Psoas muscle (tissue), 8 donors: Measurements from ENCODE around the gene HOXD8. TPM values are rescaled to one million over a fixed set of nuclear protein-coding genes. Genes with fewer than 3 reads are reported as not detected.

Experiments
- ATAC-seq, 4 donors: fragments of 200-7000 bp; cut with Tn5 transposase; one replicate each; pipeline ENCODE4 v1.9.1; 2020; ENCODE audit warnings: moderate library complexity in 3 of 4, mild to moderate bottlenecking in 2 of 4
- DNase-seq, 2 donors: peaks; one replicate each; pipeline ENCODE4 v3.0.0-alpha.2; 2020
- H3K27ac ChIP-seq: fragments of 200-600 bp; one replicate; pipeline ENCODE4 v1.8.0; 2022
- H3K27me3 ChIP-seq, 3 donors: fragments of 200-600 bp in 1 of 3; one replicate each; pipeline versions ENCODE4 v1.6.1 to v1.8.0; 2013 to 2022; ENCODE audit warnings: low read length in 2 of 3, mild to moderate bottlenecking in 2 of 3, moderate library complexity in 1 of 3; ENCODE audit not compliant: insufficient read depth in 3 of 3
- H3K36me3 ChIP-seq, 2 donors: fragments of 200-600 bp in 1 of 2; one replicate each; pipeline versions ENCODE4 v1.6.1 to v1.8.0; 2013 to 2022; ENCODE audit warnings: low read depth in 1 of 2, mild to moderate bottlenecking in 1 of 2, moderate library complexity in 1 of 2; ENCODE audit not compliant: insufficient read depth in 1 of 2
- H3K4me1 ChIP-seq: fragments of 200-600 bp; one replicate; pipeline ENCODE4 v1.8.0; 2022
- H3K4me3 ChIP-seq: fragments of 200-600 bp; one replicate; pipeline ENCODE4 v1.8.0; 2022; ENCODE audit warnings: mild to moderate bottlenecking
- H3K9me3 ChIP-seq: fragments of 200-600 bp; one replicate; pipeline ENCODE4 v1.8.0; 2022
- WGBS, 3 donors: extraction: QIAGEN DNeasy Blood & Tissue Kit; methylation state at CpG; one replicate each; pipeline versions ENCODE4 v1.1.6 to v1.1.7; 2013; 5-methylcytosine and 5-hydroxymethylcytosine counted together
- intact Hi-C, 2 donors: fragments of 100-400 bp; cut with DNase I; formaldehyde crosslinking; loops; one replicate each; pipeline versions ENCODE4 v1.11.0 to v1.14.2; 2022
- polyA plus RNA-seq, 3 donors: library from polyadenylated mRNA; stranded (reverse); fragments of 200-250 nt; gene quantifications; one replicate each; pipeline ENCODE4 v1.2.3, GENCODE V29; 2013
- total RNA-seq, 4 donors: library from RNA; stranded (reverse); fragmentation: NEBNext Ultra II Directional in 2 of 4; extraction: Animal tissue kit (Norgen Biotek cat#: 25700) in 2 of 4; gene quantifications; one replicate each; pipeline versions ENCODE4 v1.2.1 to v1.2.4, GENCODE V29; 2021 to 2023
- TF ChIP-seq, protein P1 (sequence below): fragments of 200-600 bp; IDR thresholded peaks from one replicate; pipeline ENCODE4 v1.8.0; 2022; ENCODE audit warnings: antibody characterized with exemption
- donor health status: healthy with polysubstance abuse.
- donor health status: DM: no; HTN: no; CAD: no; lungs with moderate emphysema.
- donor health status: Bipolar disorder and iron deficiency.
- donor health status: healthy.
- donor health status: DM: yes; HTN: yes; CAD: no.
- donor health status: DM: no; HTN: no; CAD: no.
- donor health status: DM: no; HTN: no; CAD: no.
- donor health status: DM: yes; HTN: yes; CAD: no.

Gene HOXD8
- total and polyA plus RNA-seq, 7 donors = 3.3 to 52.5 (median 12.9) TPM

- H3K27me3 ChIP-seq = peaks cover 5 to 100% (median 64%) of the 10 kb centered on the region in 3 donors
- peaks cover 12% of the 10 kb centered on the region for H3K4me1 ChIP-seq
- DNase-seq = peak; percentile 57 to 79
Observed at GRCh38 chr2:176088048-176088936, 41.2 kb upstream of the HOXD8 start.

DNA sequence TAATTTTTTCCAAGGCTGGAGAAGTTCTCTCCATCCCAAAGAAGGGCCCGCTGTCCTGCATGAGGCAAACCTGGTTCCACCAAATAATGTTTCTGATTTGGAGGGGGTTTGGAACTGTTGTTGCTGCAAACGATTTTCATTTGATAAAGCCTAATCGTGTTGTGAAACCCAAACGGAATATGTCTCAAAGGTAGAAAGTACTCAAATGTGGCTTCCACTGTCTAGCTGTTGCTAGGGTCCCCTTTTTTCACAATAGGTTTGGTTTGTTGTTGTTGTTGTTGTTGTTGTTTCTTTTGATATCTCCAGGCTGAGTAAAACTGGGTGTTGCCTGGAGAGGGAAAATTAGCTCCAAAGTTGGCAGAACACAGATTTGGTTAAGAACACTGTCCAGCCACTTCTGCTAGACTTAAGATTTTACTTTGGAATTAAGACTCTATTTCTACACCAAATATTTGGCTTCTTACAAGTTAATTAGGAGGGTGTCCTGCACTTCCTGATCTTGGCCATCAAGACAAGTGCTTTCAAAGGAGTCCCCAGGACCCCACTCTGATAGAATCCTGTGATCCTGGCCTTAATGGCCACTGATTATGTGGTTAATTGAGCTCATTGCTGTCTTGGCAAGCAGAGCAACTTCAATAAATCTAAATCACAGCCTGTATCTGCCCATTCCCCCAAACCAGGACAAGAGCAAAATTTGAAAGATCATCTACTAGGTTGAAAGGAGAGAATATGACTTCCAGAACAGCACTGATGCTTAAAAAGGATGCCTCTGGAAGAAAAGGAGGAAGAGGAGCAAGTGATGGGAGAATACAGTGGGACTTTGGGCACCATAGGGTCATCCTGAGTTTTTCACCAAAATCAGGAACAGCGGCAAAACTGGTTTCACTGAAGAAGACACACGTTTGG lies 40.3 kb upstream of the HOXD8 start:
- Histone ChIP-seq H3K4me3 (no peak overlapping the region), H3K4me1 (peaks cover 12% of the 10 kb centered on the region), H3K27me3 (peaks cover 5 to 100% (median 61%) of the 10 kb centered on the region in 3 donors), H3K27ac (no peak overlapping the region), H3K36me3 (no peaks in the 10 kb centered on the region), H3K9me3 (no peaks in the 10 kb centered on the region)
- intact Hi-C loops = loop anchor here (5.0 to 10.0 kb wide), 3 partner anchors 234 to 722 kb away; no protein-coding TSS in a partner anchor
- TF ChIP-seq, protein P1, sequence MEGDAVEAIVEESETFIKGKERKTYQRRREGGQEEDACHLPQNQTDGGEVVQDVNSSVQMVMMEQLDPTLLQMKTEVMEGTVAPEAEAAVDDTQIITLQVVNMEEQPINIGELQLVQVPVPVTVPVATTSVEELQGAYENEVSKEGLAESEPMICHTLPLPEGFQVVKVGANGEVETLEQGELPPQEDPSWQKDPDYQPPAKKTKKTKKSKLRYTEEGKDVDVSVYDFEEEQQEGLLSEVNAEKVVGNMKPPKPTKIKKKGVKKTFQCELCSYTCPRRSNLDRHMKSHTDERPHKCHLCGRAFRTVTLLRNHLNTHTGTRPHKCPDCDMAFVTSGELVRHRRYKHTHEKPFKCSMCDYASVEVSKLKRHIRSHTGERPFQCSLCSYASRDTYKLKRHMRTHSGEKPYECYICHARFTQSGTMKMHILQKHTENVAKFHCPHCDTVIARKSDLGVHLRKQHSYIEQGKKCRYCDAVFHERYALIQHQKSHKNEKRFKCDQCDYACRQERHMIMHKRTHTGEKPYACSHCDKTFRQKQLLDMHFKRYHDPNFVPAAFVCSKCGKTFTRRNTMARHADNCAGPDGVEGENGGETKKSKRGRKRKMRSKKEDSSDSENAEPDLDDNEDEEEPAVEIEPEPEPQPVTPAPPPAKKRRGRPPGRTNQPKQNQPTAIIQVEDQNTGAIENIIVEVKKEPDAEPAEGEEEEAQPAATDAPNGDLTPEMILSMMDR = no peak
- DNase-seq (no peak), ATAC-seq (no peak)
- 14 to 23% (median 19%) methylated on average over 6 of the region's 6 CpGs for WGBS, 3 donors

More at GRCh38 chr2:176088048-176088936, 41.2 kb upstream of the HOXD8 start:
- ATAC-seq = peak; percentile 83 to 88 (median 84)
- H3K4me3 ChIP-seq = peak overlapping the region; percentile 43
- H3K36me3 ChIP-seq = no peaks in the 10 kb centered on the region
- intact Hi-C loops = loop anchor here (5.0 to 10.0 kb wide), 3 partner anchors 233 to 721 kb away; no protein-coding TSS in a partner anchor
- WGBS, 3 donors = 13 to 17% (median 15%) methylated on average over 49 of the region's 49 CpGs
- H3K27ac ChIP-seq = no peak overlapping the region
- H3K9me3 ChIP-seq = no peaks in the 10 kb centered on the region
- TF ChIP-seq, protein P1 = peak; percentile 79

- ATAC-seq (no peak), DNase-seq (no peak)
- Histone ChIP-seq H3K27ac (no peak overlapping the region), H3K4me3 (no peak overlapping the region), H3K4me1 (peaks cover 12% of the 10 kb centered on the region), H3K27me3 (peaks cover 5 to 100% (median 61%) of the 10 kb centered on the region in 3 donors), H3K9me3 (no peaks in the 10 kb centered on the region), H3K36me3 (no peaks in the 10 kb centered on the region)
- TF ChIP-seq, protein P1 = no peak
- intact Hi-C loops = loop anchor here (5.0 to 10.0 kb wide), 4 partner anchors 235 to 835 kb away; no protein-coding TSS in a partner anchor
Observed at GRCh38 chr2:176089843-176090395, 39.6 kb upstream of the HOXD8 start.

GRCh38 chr2:176090862-176091261 lies 38.6 kb upstream of the HOXD8 start:
- H3K4me3 ChIP-seq = no peak overlapping the region
- H3K27me3 ChIP-seq = peaks cover 7 to 100% (median 53%) of the 10 kb centered on the region in 3 donors

More at GRCh38 chr2:176090862-176091261, 38.6 kb upstream of the HOXD8 start:
- DNase-seq (no peak), ATAC-seq (no peak)
- Histone ChIP-seq H3K4me1 (peaks cover 6% of the 10 kb centered on the region), H3K27ac (no peak overlapping the region), H3K36me3 (no peaks in the 10 kb centered on the region), H3K9me3 (no peaks in the 10 kb centered on the region)
- intact Hi-C loops = loop anchor here in 1 of 2 donors (10.0 kb wide), 1 partner anchor 836 kb away; no protein-coding TSS in a partner anchor
- WGBS, 3 donors = 43 to 62% (median 54%) methylated on average over 5 of the region's 5 CpGs
- TF ChIP-seq, protein P1 = no peak
